B cell (primary cell): ENCODE measurements around the gene EIF2D. TPM values are rescaled to one million over a fixed set of nuclear protein-coding genes. Genes with fewer than 3 reads are reported as not detected.

Experiments
- ATAC-seq: fragments of 200-7000 bp; cut with Tn5 transposase; one replicate; pipeline ENCODE4 v1.10.0; 2021; ENCODE audit warnings: low read depth, mild to moderate bottlenecking, moderate number of reproducible peaks, moderate library complexity
- CTCF ChIA-PET: fragments of 350-600 bp; sonication (Branson Sonifier 250); formaldehyde crosslinking; loops from one replicate; lab custom pipeline; 2021; ENCODE audit warnings: antibody characterized with exemption, inconsistent platforms; lab: Charles Lee
- POLR2A ChIA-PET: fragments of 350-600 bp; sonication (Branson Sonifier 250); formaldehyde crosslinking; loops from one replicate; lab custom pipeline; 2021; ENCODE audit warnings: antibody characterized with exemption; lab: Charles Lee
- DNase-seq: peaks from one replicate; pipeline ENCODE4 v3.0.0; 2013
- H2AFZ ChIP-seq: 2 replicates; pipeline ENCODE4 v1.6.1; 2012; ENCODE audit warnings: mild to moderate bottlenecking, low read depth, low read length; ENCODE audit not compliant: insufficient read depth, poor library complexity, severe bottlenecking
- H3K27ac ChIP-seq, 2 donors: 1 replicate in 1 of 2; 2 replicates in 1 of 2; pipeline ENCODE4 v1.5.1; 2012 to 2013; ENCODE audit warnings: low read length in 2 of 2, mild to moderate bottlenecking in 2 of 2, moderate library complexity in 1 of 2
- H3K27me3 ChIP-seq, 4 experiments: fragments of 200-600 bp in 1 of 4; sonication (generic) in 1 of 4; replicated peaks in 1 of 4; 1 replicate in 2 of 4; 2 replicates in 2 of 4; pipeline versions ENCODE4 v1.6.1 to v1.7.0; 2013 to 2016; ENCODE audit warnings: low read length in 3 of 4, mild to moderate bottlenecking in 2 of 4, mixed read lengths in 1 of 4, moderate library complexity in 1 of 4; ENCODE audit not compliant: insufficient read depth in 4 of 4, control insufficient read depth in 3 of 4; ENCODE audit errors: control extremely low read depth in 1 of 4
- H3K36me3 ChIP-seq, 2 experiments: replicated peaks in 1 of 2; 1 replicate in 1 of 2; 2 replicates in 1 of 2; pipeline versions ENCODE4 v1.6.1 to v1.7.1; 2013; ENCODE audit warnings: low read length in 1 of 2; ENCODE audit not compliant: insufficient read depth in 2 of 2, control insufficient read depth in 1 of 2; ENCODE audit errors: control extremely low read depth in 1 of 2, extremely low read depth in 1 of 2
- H3K4me1 ChIP-seq, 2 donors: fragments of 200-600 bp in 1 of 2; sonication (generic) in 1 of 2; 1 replicate in 1 of 2; 2 replicates in 1 of 2; pipeline versions ENCODE4 v1.5.1 to v1.6.1; 2013 to 2017; ENCODE audit warnings: low read length in 2 of 2; ENCODE audit not compliant: control insufficient read depth in 2 of 2, insufficient read depth in 2 of 2
- H3K4me2 ChIP-seq: replicated peaks from 2 replicates; pipeline ENCODE3; 2012; ENCODE audit warnings: mild to moderate bottlenecking, low read depth, low read length; ENCODE audit not compliant: poor library complexity, severe bottlenecking
- H3K4me3 ChIP-seq, 5 experiments: fragments of 200-600 bp in 1 of 5; sonication (generic) in 1 of 5; 1 replicate in 3 of 5; 2 replicates in 2 of 5; pipeline versions ENCODE4 v1.5.1 to v1.7.0; 2011 to 2016; ENCODE audit warnings: low read length in 4 of 5, mild to moderate bottlenecking in 4 of 5, low read depth in 2 of 5, control low read depth in 1 of 5, moderate library complexity in 1 of 5; ENCODE audit not compliant: insufficient read depth in 1 of 5; ENCODE audit errors: control extremely low read depth in 1 of 5, extremely low read depth in 1 of 5
- H3K79me2 ChIP-seq: fragments of 200-600 bp; sonication (generic); one replicate; pipeline ENCODE4 v1.6.0; 2016; ENCODE audit warnings: low read length; ENCODE audit not compliant: control insufficient read depth, insufficient read depth
- H3K9ac ChIP-seq: fragments of 200-600 bp; sonication (generic); 2 replicates; pipeline ENCODE4 v1.6.1; 2017; ENCODE audit warnings: mild to moderate bottlenecking, low read length, moderate library complexity
- H3K9me3 ChIP-seq, 3 donors: one replicate each; pipeline versions ENCODE4 v1.6.1 to v1.7.1; 2013; ENCODE audit warnings: low read length in 2 of 3; ENCODE audit not compliant: control insufficient read depth in 2 of 3, insufficient read depth in 1 of 3; ENCODE audit errors: control extremely low read depth in 1 of 3
- H4K20me1 ChIP-seq: 2 replicates; pipeline ENCODE4 v1.6.0; 2012; ENCODE audit warnings: mild to moderate bottlenecking, low read length; ENCODE audit not compliant: insufficient read depth, control insufficient read depth, poor library complexity, severe bottlenecking
- H3K27ac Mint-ChIP-seq: one replicate; pipeline ENCODE4 v1.8.0; 2021; ENCODE audit warnings: mixed read lengths
- H3K27me3 Mint-ChIP-seq: one replicate; pipeline ENCODE4 v1.8.0; 2021; ENCODE audit warnings: mixed read lengths
- H3K4me1 Mint-ChIP-seq: one replicate; pipeline ENCODE4 v1.8.0; 2021; ENCODE audit warnings: mixed read lengths
- H3K4me3 Mint-ChIP-seq: one replicate; pipeline ENCODE4 v1.8.0; 2021; ENCODE audit warnings: mixed read lengths
- H3K9me3 Mint-ChIP-seq: one replicate; pipeline ENCODE4 v1.8.0; 2022; ENCODE audit warnings: mixed read lengths; ENCODE audit not compliant: insufficient read depth
- CTCF ChIP-seq: fragments of 200-600 bp; IDR thresholded peaks from one replicate; pipeline ENCODE4 v1.8.0; 2022; ENCODE audit warnings: antibody characterized with exemption, mild to moderate bottlenecking
- EZH2 ChIP-seq: IDR thresholded peaks from 2 replicates; pipeline ENCODE4 v1.6.1; 2012; ENCODE audit warnings: borderline replicate concordance, low read depth, mild to moderate bottlenecking, moderate library complexity, low read length; ENCODE audit not compliant: insufficient read depth, poor library complexity, severe bottlenecking
- WGBS: methylation state at CpG from one replicate; pipeline ENCODE4 v1.1.5; 2013; ENCODE audit warnings: missing lambda C conversion rate; ENCODE audit not compliant: insufficient coverage; 5-methylcytosine and 5-hydroxymethylcytosine counted together
- intact Hi-C: fragments of 100-400 bp; cut with micrococcal nuclease; formaldehyde crosslinking; loops from one replicate; pipeline ENCODE4 v1.10.0; 2022
- polyA plus RNA-seq: library from polyadenylated mRNA; depleted of rRNA; stranded (reverse); fragments of >200 nt; gene quantifications from 2 replicates; pipeline ENCODE4 v1.2.3, GENCODE V29; 2012
- total RNA-seq, 2 donors: library from RNA; stranded (reverse); fragments of 120-200 nt in 1 of 2; gene quantifications; 1 replicate in 1 of 2; 2 replicates in 1 of 2; pipeline versions ENCODE4 v1.2.3 to v1.2.4, GENCODE V29; 2013 to 2022

EIF2D gene
- total and polyA plus RNA-seq, 2 donors (not counting 1 experiment from before 2014, with no cell fraction given): 62.2 to 64.9 TPM

- Histone ChIP-seq H4K20me1 (peaks cover 51% of the 10 kb centered on the region), H3K9ac (no peak overlapping the region), H3K36me3 (peaks cover 10 to 90% of the 10 kb centered on the region in 2 experiments), H3K4me1 (peaks cover 1 to 5% of the 10 kb centered on the region in 2 donors), H3K27ac (no peak overlapping the region), H3K27me3 (no peaks in the 10 kb centered on the region), H3K4me2 (no peak overlapping the region), H3K4me3 (no peak overlapping the region), H2AFZ (no peak overlapping the region), H3K9me3 (no peaks in the 10 kb centered on the region), H3K79me2 (peaks cover 25% of the 10 kb centered on the region)
- Mint-ChIP-seq H3K27me3 (no peaks in the 10 kb centered on the region), H3K9me3 (no peaks in the 10 kb centered on the region), H3K4me3 (no peak overlapping the region), H3K4me1 (peaks cover 11% of the 10 kb centered on the region), H3K27ac (no peak overlapping the region)
- DNase-seq: no peak
- TF ChIP-seq CTCF (no peak), EZH2 (no peak)
- POLR2A ChIA-PET: no interaction called here
- CTCF ChIA-PET: interaction anchor here (1.2 to 15.1 kb wide), 3 partner anchors 34 to 98 kb away, joined by 3 to 1018 read pairs (median 4); no protein-coding TSS in a partner anchor
- no peak for ATAC-seq
- intact Hi-C loops: no loop called here
- 88% methylated on average over 4 of the region's 6 CpGs for WGBS
These were observed 23.8 kb downstream of the EIF2D start for GRCh38 chr1:206588492-206588891.

GRCh38 chr1:206587904-206588303, 24.4 kb downstream of the EIF2D start:
- ChIA-PET CTCF (interaction anchor here (1.2 to 15.1 kb wide), 6 partner anchors 34 to 109 kb away, joined by 3 to 1018 read pairs (median 4); no protein-coding TSS in a partner anchor), POLR2A (no interaction called here)
- Histone ChIP-seq H3K9ac (no peak overlapping the region), H4K20me1 (peaks cover 57% of the 10 kb centered on the region), H2AFZ (no peak overlapping the region), H3K9me3 (no peaks in the 10 kb centered on the region), H3K36me3 (peaks cover 12 to 91% of the 10 kb centered on the region in 2 experiments), H3K27me3 (no peaks in the 10 kb centered on the region), H3K4me2 (no peak overlapping the region), H3K4me1 (peaks cover 7 to 11% of the 10 kb centered on the region in 2 donors), H3K79me2 (peaks cover 31% of the 10 kb centered on the region), H3K27ac (no peak overlapping the region), H3K4me3 (no peak overlapping the region)
- DNase-seq: no peak
- H3K4me3 Mint-ChIP-seq: no peak overlapping the region
- no peak overlapping the region for H3K27ac Mint-ChIP-seq
- TF ChIP-seq CTCF: no peak
- no peak for TF ChIP-seq EZH2
- intact Hi-C loops: no loop called here
- H3K9me3 Mint-ChIP-seq: no peaks in the 10 kb centered on the region
- 95% methylated on average over 12 of the region's 14 CpGs for WGBS
- ATAC-seq: no peak
- H3K27me3 Mint-ChIP-seq: no peaks in the 10 kb centered on the region
- peaks cover 17% of the 10 kb centered on the region for H3K4me1 Mint-ChIP-seq
